ENCODE measurements around the gene TUBG2.

TUBG2 gene

DNA sequence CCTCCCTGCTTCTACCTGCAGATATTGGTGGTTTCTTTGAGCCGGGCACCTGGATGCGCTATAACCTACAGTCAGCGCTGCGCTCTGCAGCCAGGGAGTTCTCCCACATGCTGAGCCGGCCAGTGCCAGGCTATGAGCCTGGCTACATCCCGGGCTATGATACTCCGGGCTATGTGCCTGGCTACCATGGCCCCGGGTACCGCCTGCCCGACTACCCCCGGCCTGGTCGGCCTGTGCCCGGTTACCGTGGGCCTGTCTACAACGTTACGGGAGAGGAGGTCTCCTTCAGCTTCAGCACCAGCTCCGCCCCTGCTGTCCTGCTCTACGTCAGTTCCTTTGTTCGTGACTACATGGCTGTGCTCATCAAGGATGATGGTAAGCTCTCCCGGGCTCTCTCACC, 36.4 kb downstream of the TUBG2 start:
- Histone ChIP-seq H3K9ac (ENCODE audit: low read length) (no peak overlapping the region), H3F3A (ENCODE audit: insufficient read depth) (no peaks in the 10 kb centered on the region), H3K4me3 (ENCODE audit: insufficient read depth, low read length, poor library complexity, severe bottlenecking) (no peak overlapping the region), H3K9me2 (replicated peaks; ENCODE audit: insufficient read depth, low read length) (no peaks in the 10 kb centered on the region), H3K27me3 (ENCODE audit: low read length) (no peaks in the 10 kb centered on the region), H3K4me2 (ENCODE audit: low read depth, low read length, poor library complexity, severe bottlenecking) (no peak overlapping the region), H3K36me3 (ENCODE audit: low read length) (no peaks in the 10 kb centered on the region), H2AFZ (ENCODE audit: low read depth, low read length, severe bottlenecking) (no peak overlapping the region), H4K20me1 (ENCODE audit: low read depth, low read length) (no peaks in the 10 kb centered on the region), H3K79me2 (ENCODE audit: insufficient read depth, low read length) (no peaks in the 10 kb centered on the region), H3K9me3 (ENCODE audit: insufficient read depth, low read length) (no peaks in the 10 kb centered on the region), H3K27ac (ENCODE audit: low read depth, low read length) (no peak overlapping the region)
- TF ChIP-seq, protein P1, sequence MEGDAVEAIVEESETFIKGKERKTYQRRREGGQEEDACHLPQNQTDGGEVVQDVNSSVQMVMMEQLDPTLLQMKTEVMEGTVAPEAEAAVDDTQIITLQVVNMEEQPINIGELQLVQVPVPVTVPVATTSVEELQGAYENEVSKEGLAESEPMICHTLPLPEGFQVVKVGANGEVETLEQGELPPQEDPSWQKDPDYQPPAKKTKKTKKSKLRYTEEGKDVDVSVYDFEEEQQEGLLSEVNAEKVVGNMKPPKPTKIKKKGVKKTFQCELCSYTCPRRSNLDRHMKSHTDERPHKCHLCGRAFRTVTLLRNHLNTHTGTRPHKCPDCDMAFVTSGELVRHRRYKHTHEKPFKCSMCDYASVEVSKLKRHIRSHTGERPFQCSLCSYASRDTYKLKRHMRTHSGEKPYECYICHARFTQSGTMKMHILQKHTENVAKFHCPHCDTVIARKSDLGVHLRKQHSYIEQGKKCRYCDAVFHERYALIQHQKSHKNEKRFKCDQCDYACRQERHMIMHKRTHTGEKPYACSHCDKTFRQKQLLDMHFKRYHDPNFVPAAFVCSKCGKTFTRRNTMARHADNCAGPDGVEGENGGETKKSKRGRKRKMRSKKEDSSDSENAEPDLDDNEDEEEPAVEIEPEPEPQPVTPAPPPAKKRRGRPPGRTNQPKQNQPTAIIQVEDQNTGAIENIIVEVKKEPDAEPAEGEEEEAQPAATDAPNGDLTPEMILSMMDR (IDR thresholded peaks at IDR 0.05; ENCODE audit: insufficient read depth, low read length, poor library complexity, severe bottlenecking), result no peak
- no peak for TF ChIP-seq EZH2phosphoT487 (conservative IDR thresholded peaks at IDR 0.05; ENCODE audit: low read length)

DNA sequence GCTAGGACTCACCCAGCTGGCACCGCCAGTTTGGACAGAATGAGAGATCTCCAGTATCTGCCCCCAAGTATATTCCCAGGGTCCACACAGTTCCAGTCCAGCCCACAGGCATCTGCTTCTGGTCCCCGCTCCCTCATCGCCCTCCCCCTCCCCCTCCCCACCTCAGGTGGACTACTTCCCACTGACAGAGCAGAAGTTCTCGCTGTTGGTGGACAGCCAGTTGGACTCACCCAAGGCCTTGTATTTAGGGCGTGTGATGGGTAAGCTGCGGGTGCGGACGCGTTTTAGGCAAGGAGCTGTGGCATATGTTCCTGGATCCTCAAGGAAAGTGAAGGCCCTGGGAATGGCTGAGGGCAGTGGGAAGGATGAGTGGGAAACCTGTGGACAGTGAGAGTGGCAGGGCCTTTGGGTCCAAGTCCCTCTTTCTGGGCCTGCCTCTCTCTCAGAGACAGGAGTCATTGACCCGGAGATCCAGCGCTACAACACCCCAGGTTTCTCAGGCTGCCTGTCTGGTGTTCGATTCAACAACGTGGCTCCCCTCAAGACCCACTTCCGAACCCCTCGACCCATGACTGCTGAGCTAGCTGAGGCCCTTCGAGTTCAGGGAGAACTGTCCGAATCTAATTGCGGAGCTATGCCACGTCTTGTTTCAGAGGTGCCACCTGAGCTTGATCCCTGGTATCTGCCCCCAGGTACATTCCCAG, 38.2 kb downstream of the TUBG2 start:
- H3K27ac ChIP-seq (ENCODE audit: low read depth, low read length), result no peak overlapping the region
- H3K9ac ChIP-seq (ENCODE audit: low read length), result no peak overlapping the region
- no peaks in the 10 kb centered on the region for H3K9me2 ChIP-seq (replicated peaks; ENCODE audit: insufficient read depth, low read length)
- H3K36me3 ChIP-seq (ENCODE audit: low read length), result no peaks in the 10 kb centered on the region
- H3F3A ChIP-seq (ENCODE audit: insufficient read depth), result no peaks in the 10 kb centered on the region
- no peaks in the 10 kb centered on the region for H3K79me2 ChIP-seq (ENCODE audit: insufficient read depth, low read length)
- no peaks in the 10 kb centered on the region for H3K9me3 ChIP-seq (ENCODE audit: insufficient read depth, low read length)
- no peak for TF ChIP-seq EZH2phosphoT487 (conservative IDR thresholded peaks at IDR 0.05; ENCODE audit: low read length)
- TF ChIP-seq, protein P1 (IDR thresholded peaks at IDR 0.05; ENCODE audit: insufficient read depth, low read length, poor library complexity, severe bottlenecking), result no peak
- no peak overlapping the region for H2AFZ ChIP-seq (ENCODE audit: low read depth, low read length, severe bottlenecking)
- H3K27me3 ChIP-seq (ENCODE audit: low read length), result no peaks in the 10 kb centered on the region
- no peak overlapping the region for H3K4me3 ChIP-seq (ENCODE audit: insufficient read depth, low read length, poor library complexity, severe bottlenecking)
- H3K4me2 ChIP-seq (ENCODE audit: low read depth, low read length, poor library complexity, severe bottlenecking), result no peak overlapping the region
- H4K20me1 ChIP-seq (ENCODE audit: low read depth, low read length), result no peaks in the 10 kb centered on the region

DNA sequence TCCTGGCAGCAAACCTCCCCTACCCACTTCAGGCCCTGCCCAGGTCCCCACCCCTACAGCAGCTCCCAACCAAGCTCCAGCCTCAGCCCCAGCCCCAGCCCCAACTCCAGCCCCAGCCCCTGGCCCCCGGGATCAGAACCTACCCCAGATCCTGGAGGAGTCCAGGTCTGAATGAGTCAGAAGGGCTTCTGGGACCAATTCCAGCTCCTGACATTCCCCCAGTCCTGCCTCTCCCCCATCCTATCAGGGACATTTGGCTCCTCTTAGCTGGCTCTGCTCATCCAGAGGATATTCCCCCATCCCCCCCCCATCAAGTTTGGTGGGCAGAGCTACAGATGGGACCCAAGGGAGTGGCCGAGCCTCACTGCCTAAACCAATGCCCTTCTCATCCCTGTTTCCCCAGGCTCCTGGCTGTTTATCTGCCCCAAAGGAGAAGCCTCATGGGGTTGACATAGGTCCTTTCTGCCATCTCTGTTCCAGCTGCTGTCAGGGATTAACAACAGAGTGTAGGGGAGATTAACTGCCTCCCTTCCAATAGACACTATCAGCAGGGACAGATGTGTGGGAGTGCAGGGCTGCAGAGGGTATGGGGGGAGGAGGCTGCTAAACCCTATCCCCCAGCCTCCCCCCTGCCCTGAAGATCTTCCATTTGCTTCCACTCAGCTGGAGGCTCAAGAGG, 39.8 kb downstream of the TUBG2 start:
- H3K4me2 ChIP-seq (ENCODE audit: low read depth, low read length, poor library complexity, severe bottlenecking), result no peak overlapping the region
- no peaks in the 10 kb centered on the region for H3K9me2 ChIP-seq (replicated peaks; ENCODE audit: insufficient read depth, low read length)
- no peaks in the 10 kb centered on the region for H3K9me3 ChIP-seq (ENCODE audit: insufficient read depth, low read length)
- H3K36me3 ChIP-seq (ENCODE audit: low read length), result no peaks in the 10 kb centered on the region
- TF ChIP-seq EZH2phosphoT487 (conservative IDR thresholded peaks at IDR 0.05; ENCODE audit: low read length), result no peak
- TF ChIP-seq, protein P1 (IDR thresholded peaks at IDR 0.05; ENCODE audit: insufficient read depth, low read length, poor library complexity, severe bottlenecking), result no peak
- H3F3A ChIP-seq (ENCODE audit: insufficient read depth), result no peaks in the 10 kb centered on the region
- H3K79me2 ChIP-seq (ENCODE audit: insufficient read depth, low read length), result no peaks in the 10 kb centered on the region
- no peak overlapping the region for H3K9ac ChIP-seq (ENCODE audit: low read length)
- no peak overlapping the region for H3K27ac ChIP-seq (ENCODE audit: low read depth, low read length)
- H2AFZ ChIP-seq (ENCODE audit: low read depth, low read length, severe bottlenecking), result no peak overlapping the region
- H3K4me3 ChIP-seq (ENCODE audit: insufficient read depth, low read length, poor library complexity, severe bottlenecking), result no peak overlapping the region
- no peaks in the 10 kb centered on the region for H4K20me1 ChIP-seq (ENCODE audit: low read depth, low read length)
- H3K27me3 ChIP-seq (ENCODE audit: low read length), result no peaks in the 10 kb centered on the region
